Measurements from ENCODE around the gene NEDD4L. TPM values are rescaled to one million over a fixed set of nuclear protein-coding genes. Genes with fewer than 3 reads are reported as not detected.

Gene NEDD4L
- polyA plus RNA-seq, 1 donor, result 140 TPM

DNA sequence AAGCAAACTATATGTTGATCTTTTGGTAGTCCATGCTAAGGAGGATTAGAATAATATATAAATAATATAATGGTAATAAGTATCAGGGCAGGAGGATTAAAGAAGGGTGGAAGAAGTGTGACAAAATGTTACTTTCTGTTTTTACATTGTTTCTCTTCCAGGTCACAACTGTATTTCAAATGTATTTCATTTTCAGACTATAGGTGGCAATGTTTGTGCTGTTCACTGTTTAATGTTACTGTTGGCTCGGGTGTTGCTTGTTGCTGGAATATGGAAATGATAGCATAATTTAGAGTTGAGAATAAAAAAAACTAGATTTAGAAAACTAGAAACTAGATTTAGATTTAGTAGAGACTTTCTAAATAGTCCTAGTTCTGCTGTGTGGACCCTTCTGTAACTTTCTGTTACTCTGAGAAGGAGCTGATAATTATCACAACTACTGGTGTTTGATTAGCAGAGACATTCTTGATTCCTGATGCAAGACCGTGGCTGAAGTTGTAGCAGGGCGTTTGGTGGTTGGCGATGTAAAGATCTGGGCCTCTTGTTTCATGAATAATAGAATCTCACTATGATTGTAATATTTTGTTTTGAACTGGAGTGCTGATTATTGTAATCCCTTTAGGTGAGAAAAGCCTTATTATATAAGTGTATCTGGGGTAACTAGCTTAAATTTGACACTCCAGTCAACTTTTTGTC is 7.9 kb downstream of the NEDD4L start:
- no peak for DNase-seq

DNA sequence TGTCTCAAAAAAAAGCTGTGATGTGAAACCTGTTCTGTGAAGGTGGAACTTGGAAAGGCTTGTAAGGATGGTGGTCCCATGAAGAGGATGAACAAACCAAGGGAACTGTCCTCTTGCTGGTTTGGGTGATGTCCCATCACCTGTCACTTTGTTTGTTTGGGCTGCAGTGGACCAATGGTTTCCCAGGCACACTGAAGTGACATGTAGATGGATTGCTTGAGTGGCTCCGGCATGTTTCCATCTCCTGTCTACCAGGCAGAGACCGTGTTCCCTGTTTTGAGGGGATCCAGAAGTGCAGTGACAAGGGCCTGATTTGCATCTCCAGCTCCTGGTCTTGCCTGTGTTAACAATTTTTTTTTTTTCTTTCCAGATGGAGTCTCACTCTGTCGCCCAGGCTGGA is 8.9 kb downstream of the NEDD4L start:
- no peak for DNase-seq

DNA sequence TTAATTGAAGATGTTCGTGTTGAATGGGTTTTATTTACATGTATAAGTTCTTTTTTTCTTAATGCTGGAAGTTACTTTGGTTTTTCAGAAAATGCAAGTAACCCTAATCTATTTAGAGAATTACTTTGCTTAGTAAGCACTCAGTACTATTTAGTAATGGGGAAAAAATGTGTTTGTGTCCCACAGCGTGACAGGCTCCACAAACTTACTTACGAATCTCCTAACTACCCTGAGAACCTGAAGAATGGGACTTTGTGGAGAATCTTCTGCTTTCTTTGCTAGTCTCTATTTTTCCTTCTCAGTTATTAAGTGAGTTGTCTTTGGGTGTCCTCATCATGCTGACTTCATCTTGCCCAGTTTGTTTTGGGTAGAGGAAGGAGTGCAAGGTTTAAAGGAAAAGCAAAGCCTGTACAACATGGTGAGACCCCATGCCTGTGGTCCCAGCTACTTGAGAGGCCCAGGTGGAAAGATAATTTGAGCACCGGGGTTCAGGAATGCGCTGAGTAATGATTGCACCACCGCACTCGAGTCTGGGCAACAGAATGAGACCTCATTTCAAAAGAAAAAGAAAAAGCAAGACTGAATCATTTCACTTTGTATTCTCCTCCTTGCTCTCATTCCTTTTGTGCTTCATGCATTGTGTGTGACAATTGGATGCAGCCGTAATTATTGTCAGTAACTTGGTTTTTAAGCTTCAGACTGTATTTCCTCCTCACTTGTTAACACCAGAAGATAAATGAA is 10.2 kb downstream of the NEDD4L start:
- no peak for DNase-seq

GRCh38 chr18:58055890-58056558 is 12.0 kb downstream of the NEDD4L start:
- DNase-seq, result no peak

- DNase-seq, result no peak
Measured at GRCh38 chr18:58056852-58057251, 12.8 kb downstream of the NEDD4L start.

GRCh38 chr18:58057291-58057965 is 13.4 kb downstream of the NEDD4L start:
- no peak for DNase-seq

DNA sequence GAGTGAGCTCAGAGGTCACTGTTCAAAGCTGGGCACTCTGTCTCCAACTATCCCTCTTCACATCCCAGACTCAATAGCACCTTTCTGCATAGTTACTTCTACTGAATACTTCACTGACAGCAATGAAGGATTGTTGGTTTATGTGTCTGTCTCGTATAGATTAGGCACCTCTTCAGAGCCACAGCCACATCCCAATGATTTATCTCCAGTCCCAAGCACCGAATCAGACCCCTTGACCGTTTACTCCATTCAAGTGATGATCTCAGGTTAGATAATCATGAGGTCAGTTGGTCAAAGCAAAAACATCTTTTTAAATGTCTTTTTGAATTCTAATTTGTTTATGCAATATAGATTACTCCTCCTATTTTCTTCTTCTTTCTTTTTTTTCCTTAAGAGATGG is 14.7 kb downstream of the NEDD4L start:
- DNase-seq, result no peak

DNA sequence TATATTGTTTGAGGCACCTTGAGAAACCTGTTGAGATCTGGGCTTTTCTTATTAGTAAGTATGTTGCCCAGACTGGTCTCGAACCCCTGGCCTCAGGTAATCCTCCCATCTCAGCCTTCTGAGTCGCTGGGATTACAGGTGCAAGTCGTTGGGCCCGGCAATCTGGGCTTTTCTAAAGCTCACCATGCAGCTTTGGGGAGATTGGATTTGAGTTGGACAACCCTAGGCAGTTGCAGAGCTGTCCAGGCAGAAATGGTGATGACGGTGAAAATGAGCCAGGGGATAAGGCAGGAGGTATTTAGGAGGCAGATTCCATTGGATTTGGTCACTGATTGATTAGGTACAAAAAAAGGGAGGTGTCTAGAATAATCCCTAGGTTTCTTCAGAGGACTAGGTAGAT is 16.2 kb downstream of the NEDD4L start:
- no peak for DNase-seq

DNA sequence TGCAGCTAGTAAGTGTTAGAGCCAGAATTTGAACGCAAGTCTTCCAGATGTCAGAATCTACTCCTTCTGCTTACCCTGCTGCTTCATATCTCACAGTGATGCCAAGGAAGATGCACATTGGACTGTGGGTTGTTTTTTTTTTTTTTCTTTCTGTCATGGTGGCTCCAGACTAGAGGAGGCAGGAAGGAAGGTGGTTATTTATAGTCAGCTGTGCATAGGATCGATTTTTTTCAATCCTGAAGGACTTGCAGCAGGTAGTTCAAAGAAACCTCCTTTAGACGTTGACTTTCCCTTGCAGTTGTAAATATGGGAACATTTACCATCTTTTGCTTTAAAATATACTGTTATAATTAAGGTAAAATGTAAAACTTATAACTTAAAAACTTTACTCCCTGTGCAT is 17.3 kb downstream of the NEDD4L start:
- DNase-seq, result no peak

- no peak for DNase-seq
Measured at GRCh38 chr18:58064406-58064998, 20.5 kb downstream of the NEDD4L start.

- DNase-seq, result no peak
Measured at GRCh38 chr18:58065956-58066355, 21.9 kb downstream of the NEDD4L start.

GRCh38 chr18:58067601-58068000 is 23.6 kb downstream of the NEDD4L start:
- no peak for DNase-seq

- DNase-seq, result no peak
Measured at GRCh38 chr18:58069099-58069498, 25.1 kb downstream of the NEDD4L start.

DNA sequence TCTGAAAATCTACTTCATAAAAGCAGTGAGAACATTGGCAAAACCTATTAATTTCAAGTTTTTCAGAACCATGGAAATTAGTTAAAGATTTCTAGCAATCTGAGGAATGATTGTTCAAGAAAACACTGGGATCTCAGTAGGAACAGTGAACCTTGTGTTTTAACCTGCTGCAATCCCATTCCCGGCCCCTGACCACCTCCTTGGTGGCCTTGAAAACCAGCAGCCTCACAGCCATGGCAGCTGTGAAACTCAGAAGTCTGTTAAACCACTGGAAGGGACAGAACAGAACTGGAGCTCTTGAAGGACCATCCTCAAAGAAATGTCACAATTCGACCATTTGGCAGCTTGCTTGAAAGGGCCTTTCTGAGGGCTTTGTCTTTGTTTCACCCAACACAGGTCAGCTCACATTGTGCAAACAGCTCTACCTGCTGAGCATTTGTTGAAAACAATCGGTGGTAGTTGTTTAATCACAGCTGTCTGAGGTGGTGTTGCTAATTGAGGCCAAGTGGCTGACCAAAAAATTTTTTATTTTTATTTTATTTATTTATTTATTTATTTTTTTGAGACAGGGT is 25.8 kb downstream of the NEDD4L start:
- DNase-seq, result no peak

GRCh38 chr18:58076052-58076451 is 32.0 kb downstream of the NEDD4L start:
- no peak for DNase-seq

- DNase-seq, result no peak
Measured at GRCh38 chr18:58077329-58077728, 33.3 kb downstream of the NEDD4L start.

DNA sequence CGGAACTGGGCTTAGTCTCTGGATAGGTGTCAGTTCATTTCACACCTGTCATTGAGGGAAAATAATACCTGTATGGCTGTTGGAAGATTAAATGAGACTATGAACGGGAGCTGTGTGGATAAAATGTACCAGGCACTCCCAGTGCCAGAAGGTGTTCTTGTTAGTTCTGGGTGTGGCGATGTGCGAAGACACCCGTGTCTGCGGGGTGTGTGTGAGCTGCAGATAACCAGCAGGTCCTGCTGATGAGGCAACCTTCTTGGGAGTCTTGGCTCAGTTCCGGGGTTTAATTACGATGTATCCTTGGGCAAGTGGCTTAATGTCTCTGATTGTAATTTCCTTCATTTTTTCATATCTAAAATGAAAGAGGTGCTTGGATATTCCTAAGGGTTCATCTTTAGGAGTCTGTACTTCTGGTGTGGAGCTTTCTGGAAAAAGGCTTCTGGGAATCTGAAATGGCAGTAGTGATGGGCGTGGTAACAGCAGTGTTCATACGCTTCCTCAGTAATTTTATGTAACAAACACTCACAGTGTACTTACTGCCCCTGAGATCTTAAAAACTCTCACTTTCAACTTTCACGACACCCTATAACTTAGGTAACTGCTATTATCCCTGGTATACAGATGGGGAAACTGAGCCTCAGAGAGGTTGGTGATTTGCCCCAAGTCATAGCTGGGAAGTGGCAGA is 35.0 kb downstream of the NEDD4L start:
- DNase-seq, result no peak

DNA sequence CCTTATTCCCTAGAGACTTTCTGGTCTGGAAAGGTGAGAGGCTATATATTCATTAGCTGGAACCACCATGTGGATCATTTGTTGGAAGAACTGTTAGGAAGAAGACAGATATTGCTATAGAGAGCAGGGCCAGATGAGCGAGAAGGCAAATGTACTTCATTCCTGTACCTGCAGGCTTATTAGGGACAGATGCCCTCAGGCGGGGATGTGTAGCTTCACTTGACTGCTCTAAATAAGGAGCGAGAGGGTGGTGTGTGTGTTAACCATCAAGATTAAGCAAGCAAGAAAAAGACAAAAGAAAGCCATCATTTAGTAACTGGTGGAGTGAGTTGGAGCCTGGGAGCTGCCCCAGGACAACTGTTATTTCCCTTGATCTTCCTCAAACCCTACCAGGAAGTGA is 36.4 kb downstream of the NEDD4L start:
- DNase-seq, result no peak

GRCh38 chr18:58087928-58088690 is 44.1 kb downstream of the NEDD4L start:
- DNase-seq, result no peak

GRCh38 chr18:58088691-58089065 is 44.7 kb downstream of the NEDD4L start:
- DNase-seq, result no peak

Measured in left kidney (tissue), 2 donors.